Esophagus muscularis mucosa (tissue), 4 donors: Measurements from ENCODE around the gene INTS4. TPM values are rescaled to one million over a fixed set of nuclear protein-coding genes. Genes with fewer than 3 reads are reported as not detected.
"Not testable (repeated sequence)": the region's sequence is repeated elsewhere in the genome, so short reads cannot be mapped to it uniquely, and the experiment has no call there.

ENCODE experiments used
- DNase-seq: peaks from one replicate; pipeline ENCODE4 v3.0.0-alpha.2; 2017; ENCODE audit errors: extremely low spot score
- H3K27ac ChIP-seq, 4 donors: fragments of 200-600 bp; sonication (generic); replicated peaks in 1 of 4; 1 replicate in 3 of 4; 2 replicates in 1 of 4; pipeline ENCODE4 v1.5.1; 2016 to 2019; ENCODE audit warnings: mild to moderate bottlenecking in 1 of 4
- H3K27me3 ChIP-seq, 4 donors: fragments of 200-600 bp; sonication (generic); one replicate each; pipeline versions ENCODE4 v1.5.1 to v1.6.0; 2016 to 2019
- H3K36me3 ChIP-seq, 4 donors: fragments of 200-600 bp; sonication (generic); one replicate each; pipeline ENCODE4 v1.5.1; 2016 to 2019
- H3K4me1 ChIP-seq, 4 donors: fragments of 200-600 bp; sonication (generic); one replicate each; pipeline ENCODE4 v1.5.1; 2016 to 2019
- H3K4me3 ChIP-seq, 4 donors: fragments of 200-600 bp; sonication (generic); 1 replicate in 2 of 4; 2 replicates in 2 of 4; pipeline ENCODE4 v1.5.1; 2016 to 2019; ENCODE audit warnings: mild to moderate bottlenecking in 4 of 4, moderate library complexity in 1 of 4
- H3K9me3 ChIP-seq, 4 donors: fragments of 200-600 bp; sonication (generic); 1 replicate in 3 of 4; 2 replicates in 1 of 4; pipeline ENCODE4 v1.5.1; 2016 to 2019
- CTCF ChIP-seq, 3 experiments: fragments of 200-600 bp in 2 of 3; fragments of 450-650 bp in 1 of 3; sonication (generic) in 2 of 3; IDR thresholded peaks; one replicate each; pipeline ENCODE4 v1.5.1; 2017 to 2019; ENCODE audit warnings: antibody characterized with exemption in 3 of 3, mild to moderate bottlenecking in 2 of 3, moderate library complexity in 1 of 3
- EP300 ChIP-seq: sonication (generic); formaldehyde crosslinking; IDR thresholded peaks from one replicate; pipeline ENCODE4 v1.6.1; 2017; ENCODE audit warnings: antibody characterized with exemption
- POLR2A ChIP-seq: fragments of 450-650 bp; IDR thresholded peaks from one replicate; pipeline ENCODE4 v1.6.1; 2017; ENCODE audit warnings: antibody characterized with exemption, moderate library complexity, mild to moderate bottlenecking, low read depth
- POLR2AphosphoS5 ChIP-seq, 2 donors: sonication (generic); formaldehyde crosslinking; IDR thresholded peaks; one replicate each; pipeline ENCODE4 v1.6.1; 2017; ENCODE audit warnings: antibody characterized with exemption in 2 of 2
- WGBS: methylation state at CpG from one replicate; pipeline ENCODE4 v1.1.5; 2018; 5-methylcytosine and 5-hydroxymethylcytosine counted together
- intact Hi-C: fragments of 100-400 bp; cut with DNase I; formaldehyde crosslinking; loops from one replicate; pipeline ENCODE4 v1.15.1; 2023
- total RNA-seq, 4 donors: library from RNA; depleted of rRNA; stranded (reverse); fragments of >200 nt; gene quantifications; one replicate each; pipeline versions ENCODE4 v1.1.0 to v1.2.1, GENCODE V29; 2016

INTS4 gene
- total RNA-seq, 4 donors from 2014 or later = 13.3 to 34.1 (median 15.2) TPM

DNA sequence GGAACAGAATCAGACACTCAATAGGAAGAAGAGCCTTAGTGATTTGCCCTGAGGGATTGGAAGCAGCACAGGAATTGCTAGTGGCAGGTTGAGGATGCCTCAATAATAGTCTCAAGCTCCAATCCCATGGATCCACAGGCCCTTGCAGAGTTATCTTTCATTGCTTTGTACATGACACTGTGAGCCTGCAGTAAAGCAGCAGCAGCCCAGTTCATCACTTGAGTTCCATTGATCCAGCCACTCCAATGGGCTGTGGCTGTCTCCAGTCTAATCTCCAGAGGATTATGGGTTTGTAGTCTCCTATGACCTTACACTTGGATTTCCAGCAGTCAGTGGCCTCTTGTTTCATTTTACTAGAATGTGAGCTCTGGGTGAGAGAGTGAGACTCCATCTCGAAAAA lies 128.1 kb downstream of the INTS4 start:
- Histone ChIP-seq H3K27ac (no peak overlapping the region), H3K27me3 (no peaks in the 10 kb centered on the region), H3K36me3 (peaks cover 8 to 52% (median 45%) of the 10 kb centered on the region in 4 donors), H3K4me3 (no peak overlapping the region), H3K4me1 (peaks cover 0 to 6% (median 4%) of the 10 kb centered on the region in 4 donors), H3K9me3 (no peaks in the 10 kb centered on the region)
- DNase-seq = no peak
- 91% methylated on average over 1 of the region's 1 CpG for WGBS
- TF ChIP-seq POLR2A (no peak), POLR2AphosphoS5 (IDR thresholded peaks at IDR 0.05) (no peak), CTCF (IDR thresholded peaks at IDR 0.05) (no peak), EP300 (no peak)
- intact Hi-C loops = no loop called here

DNA sequence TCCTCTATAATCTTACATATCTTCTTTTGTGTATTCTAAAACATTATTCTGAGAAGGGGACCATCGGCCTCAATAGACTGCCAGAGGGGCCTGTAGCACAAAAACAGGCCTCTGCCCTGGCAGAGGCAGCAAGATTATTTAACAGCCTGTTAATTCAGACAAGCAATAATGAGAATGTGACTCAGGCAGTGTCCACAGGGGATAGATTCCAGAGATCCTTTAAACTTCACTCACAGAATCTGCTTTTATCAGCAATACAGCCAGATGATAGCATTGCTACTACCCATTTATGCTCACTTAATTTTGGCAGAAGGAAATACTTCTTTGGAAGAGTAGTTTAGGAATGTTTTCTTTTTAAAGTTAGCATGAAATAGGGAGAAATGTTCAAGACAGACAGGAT lies 128.7 kb downstream of the INTS4 start:
- H3K36me3 ChIP-seq = peaks cover 8 to 48% (median 41%) of the 10 kb centered on the region in 4 donors
- no peak overlapping the region for H3K4me3 ChIP-seq
- WGBS = 58% methylated on average over 1 of the region's 1 CpG
- DNase-seq = no peak
- intact Hi-C loops = no loop called here
- no peaks in the 10 kb centered on the region for H3K27me3 ChIP-seq
- peaks cover 0 to 6% (median 4%) of the 10 kb centered on the region in 4 donors for H3K4me1 ChIP-seq
- H3K27ac ChIP-seq = no peak overlapping the region
- no peak for TF ChIP-seq CTCF (IDR thresholded peaks at IDR 0.05)
- TF ChIP-seq EP300 = no peak
- no peak for TF ChIP-seq POLR2AphosphoS5 (IDR thresholded peaks at IDR 0.05)
- no peak for TF ChIP-seq POLR2A
- H3K9me3 ChIP-seq = no peaks in the 10 kb centered on the region

GRCh38 chr11:77861444-77861843 lies 133.0 kb downstream of the INTS4 start:
- intact Hi-C loops, H3K9me3 ChIP-seq, H3K27me3 ChIP-seq, H3K4me3 ChIP-seq, DNase-seq, H3K27ac ChIP-seq, H3K4me1 ChIP-seq: not testable (repeated sequence)
- H3K36me3 ChIP-seq = peaks cover 10 to 69% (median 31%) of the 10 kb centered on the region in 4 donors
- WGBS = 93% methylated on average over 10 of the region's 10 CpGs

GRCh38 chr11:77857906-77858457 lies 136.5 kb downstream of the INTS4 start:
- H3K27me3 ChIP-seq, H3K27ac ChIP-seq, H3K4me3 ChIP-seq, H3K9me3 ChIP-seq, intact Hi-C loops, DNase-seq, H3K4me1 ChIP-seq: not testable (repeated sequence)
- WGBS = 88% methylated on average over 7 of the region's 10 CpGs
- peaks cover 30 to 92% (median 50%) of the 10 kb centered on the region in 4 donors for H3K36me3 ChIP-seq

- Histone ChIP-seq H3K4me3 (no peak overlapping the region), H3K9me3 (no peaks in the 10 kb centered on the region), H3K4me1 (peaks cover 0 to 7% (median 0%) of the 10 kb centered on the region in 4 donors), H3K27me3 (no peaks in the 10 kb centered on the region), H3K36me3 (peaks cover 30 to 92% (median 46%) of the 10 kb centered on the region in 4 donors), H3K27ac (no peak overlapping the region)
- DNase-seq = no peak
- intact Hi-C loops = no loop called here
- WGBS = 93% methylated on average over 2 of the region's 2 CpGs
- TF ChIP-seq POLR2AphosphoS5 (IDR thresholded peaks at IDR 0.05) (no peak), POLR2A (no peak), EP300 (no peak), CTCF (IDR thresholded peaks at IDR 0.05) (no peak)
Measured at GRCh38 chr11:77854838-77855237, 139.6 kb downstream of the INTS4 start.

- H3K36me3 ChIP-seq = peaks cover 30 to 91% (median 48%) of the 10 kb centered on the region in 4 donors
- WGBS = 46% methylated on average over 1 of the region's 1 CpG
Measured at GRCh38 chr11:77851503-77851902, 143.0 kb downstream of the INTS4 start.

DNA sequence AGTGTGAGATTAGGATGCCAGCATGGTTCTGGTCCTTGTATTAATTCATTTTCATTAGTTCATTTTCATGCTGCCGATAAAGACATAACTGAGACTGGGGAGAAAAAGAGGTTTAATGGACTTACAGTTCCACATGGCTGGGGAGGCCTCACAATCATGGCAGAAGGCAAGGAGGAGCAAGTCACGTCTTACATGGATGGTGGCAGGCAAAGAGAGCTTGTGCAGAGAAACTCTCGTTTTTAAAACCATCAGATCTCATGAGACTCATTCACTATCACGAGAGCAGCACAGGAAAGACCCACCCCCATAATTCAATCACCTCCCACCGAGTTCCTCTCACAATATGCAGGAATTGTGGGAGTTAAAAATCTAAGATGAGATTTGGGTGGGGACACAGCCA lies 150.8 kb downstream of the INTS4 start:
- peaks cover 44 to 85% (median 66%) of the 10 kb centered on the region in 4 donors for H3K36me3 ChIP-seq
- H3K4me1 ChIP-seq, H3K9me3 ChIP-seq, H3K4me3 ChIP-seq, intact Hi-C loops, H3K27me3 ChIP-seq, DNase-seq, H3K27ac ChIP-seq: not testable (repeated sequence)
- WGBS = 93% methylated on average over 5 of the region's 5 CpGs

More at GRCh38 chr11:77851503-77851902, 143.0 kb downstream of the INTS4 start:
- intact Hi-C loops = no loop called here
- Histone ChIP-seq H3K27ac (no peak overlapping the region), H3K4me1 (peaks cover 0 to 7% (median 0%) of the 10 kb centered on the region in 4 donors), H3K4me3 (no peak overlapping the region), H3K27me3 (no peaks in the 10 kb centered on the region), H3K9me3 (no peaks in the 10 kb centered on the region)
- TF ChIP-seq POLR2AphosphoS5 (IDR thresholded peaks at IDR 0.05) (no peak), POLR2A (no peak), CTCF (IDR thresholded peaks at IDR 0.05) (no peak), EP300 (no peak)
- no peak for DNase-seq
